Measurements from ENCODE around the gene STX16. TPM values are rescaled to one million over a fixed set of nuclear protein-coding genes. Genes with fewer than 3 reads are reported as not detected.
A peak's percentile ranks its signal among the peaks of the same experiment; 100 is the strongest.

STX16 gene
- total and polyA plus RNA-seq, 2 of the 13 experiments (the other 11 are each of a cell fraction or from before 2014, with no cell fraction given), result 28.0 to 72.7 TPM

DNA sequence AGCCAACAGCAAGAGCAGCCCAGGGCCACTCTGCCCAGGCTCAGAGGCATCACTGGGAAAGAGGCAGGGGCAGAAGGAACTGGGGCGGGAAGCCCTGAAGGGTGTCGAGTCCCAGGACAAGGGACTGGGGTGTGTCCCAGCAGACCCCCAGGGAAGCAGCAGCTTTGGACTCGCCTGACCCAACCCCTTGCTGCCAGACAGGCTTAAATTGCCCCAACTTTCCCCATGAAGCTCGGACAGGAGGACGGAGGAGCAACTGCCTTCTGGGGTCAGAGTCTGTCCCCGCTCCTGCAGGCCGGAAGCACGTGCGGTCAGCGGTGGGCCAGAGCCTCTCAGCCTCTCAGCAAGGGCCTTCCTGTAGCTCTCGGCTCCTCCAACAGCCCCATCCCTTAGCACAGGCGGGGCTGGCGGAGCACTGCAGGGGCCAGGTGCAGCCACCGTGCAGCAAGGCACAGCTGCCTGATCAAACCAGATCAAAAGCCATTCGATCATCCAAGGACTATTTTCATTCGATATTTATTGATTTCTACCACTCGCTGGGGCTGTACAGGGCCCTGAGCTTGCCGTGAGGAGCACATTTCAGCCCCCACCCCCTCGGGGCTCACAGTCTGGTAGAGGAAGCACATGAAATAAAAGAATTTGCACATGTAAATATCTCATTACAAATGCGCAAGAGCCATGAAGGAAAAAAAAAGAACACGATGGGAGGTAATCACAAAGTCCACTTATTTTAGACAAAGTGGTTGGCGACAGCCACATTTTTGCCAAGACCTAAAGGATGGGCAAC is 31.8 kb upstream of the STX16 start (continued):
- TF ChIP-seq, protein P1, sequence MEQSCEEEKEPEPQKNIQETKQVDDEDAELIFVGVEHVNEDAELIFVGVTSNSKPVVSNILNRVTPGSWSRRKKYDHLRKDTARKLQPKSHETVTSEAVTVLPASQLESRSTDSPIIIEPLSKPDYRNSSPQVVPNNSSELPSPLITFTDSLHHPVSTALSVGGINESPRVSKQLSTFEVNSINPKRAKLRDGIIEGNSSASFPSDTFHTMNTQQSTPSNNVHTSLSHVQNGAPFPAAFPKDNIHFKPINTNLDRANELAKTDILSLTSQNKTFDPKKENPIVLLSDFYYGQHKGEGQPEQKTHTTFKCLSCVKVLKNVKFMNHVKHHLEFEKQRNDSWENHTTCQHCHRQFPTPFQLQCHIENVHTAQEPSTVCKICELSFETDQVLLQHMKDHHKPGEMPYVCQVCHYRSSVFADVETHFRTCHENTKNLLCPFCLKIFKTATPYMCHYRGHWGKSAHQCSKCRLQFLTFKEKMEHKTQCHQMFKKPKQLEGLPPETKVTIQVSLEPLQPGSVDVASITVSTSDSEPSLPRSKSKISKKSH (CRISPR knock-in tag; IDR thresholded peaks at IDR 0.05; ENCODE audit: borderline replicate concordance), result 0 out of 2 replicates have a peak, but pooled peaks have one; percentile 64
- TF ChIP-seq FOXM1 (CRISPR knock-in tag; IDR thresholded peaks at IDR 0.05), result no peak
- no peak for TF ChIP-seq ZNF496 (CRISPR knock-in tag; IDR thresholded peaks at IDR 0.05; ENCODE audit: insufficient replicate concordance)
- no peak for TF ChIP-seq JUN (CRISPR knock-in tag; IDR thresholded peaks at IDR 0.05)
- 0 out of 2 replicates have a peak, but pooled peaks have one; percentile 42 for TF ChIP-seq HES4 (CRISPR knock-in tag; IDR thresholded peaks at IDR 0.05; ENCODE audit: borderline replicate concordance)
- no peak for TF ChIP-seq ZNF784 (CRISPR knock-in tag; IDR thresholded peaks at IDR 0.05; ENCODE audit: borderline replicate concordance)
- TF ChIP-seq ZNF296 (CRISPR knock-in tag; conservative IDR thresholded peaks at IDR 0.05), result no peak
- TF ChIP-seq CAMTA2 (CRISPR knock-in tag; IDR thresholded peaks at IDR 0.05; ENCODE audit: borderline replicate concordance), result no peak
- no peak for TF ChIP-seq KAT7 (CRISPR knock-in tag; IDR thresholded peaks at IDR 0.05; ENCODE audit: borderline replicate concordance)
- TF ChIP-seq GLMP (CRISPR knock-in tag; IDR thresholded peaks at IDR 0.05; ENCODE audit: borderline replicate concordance), result no peak
- no peak for TF ChIP-seq KIAA2018 (CRISPR knock-in tag; IDR thresholded peaks at IDR 0.05; ENCODE audit: borderline replicate concordance)
